NCI-H2171 (cell line): ENCODE data around the gene AGK.
"Not testable (repeated sequence)": the region's sequence is repeated elsewhere in the genome, so short reads cannot be mapped to it uniquely, and the experiment has no call there.

Experiments
- DNase-seq: peaks from one replicate; lab custom pipeline; 2025; lab: John Stamatoyannopoulos, UW

AGK gene

GRCh38 chr7:141557360-141557759, 6.2 kb downstream of the AGK start:
- no peak for DNase-seq

- not testable (repeated sequence) for DNase-seq
Observed at GRCh38 chr7:141557831-141558531, 6.8 kb downstream of the AGK start.

GRCh38 chr7:141558544-141559183, 7.5 kb downstream of the AGK start:
- peak; percentile 42 for DNase-seq

- DNase-seq = no peak
Observed at GRCh38 chr7:141559961-141560360, 8.8 kb downstream of the AGK start.

GRCh38 chr7:141562036-141562435, 10.8 kb downstream of the AGK start:
- no peak for DNase-seq

- no peak for DNase-seq
Observed at GRCh38 chr7:141562543-141562942, 11.3 kb downstream of the AGK start.

GRCh38 chr7:141562972-141563371, 11.8 kb downstream of the AGK start:
- DNase-seq = no peak

GRCh38 chr7:141563956-141564623, 12.9 kb downstream of the AGK start:
- DNase-seq = no peak

GRCh38 chr7:141567432-141567831, 16.2 kb downstream of the AGK start:
- no peak for DNase-seq

- no peak for DNase-seq
Observed at GRCh38 chr7:141568227-141568626, 17.0 kb downstream of the AGK start.

GRCh38 chr7:141571059-141571458, 19.8 kb downstream of the AGK start:
- DNase-seq = no peak

- no peak for DNase-seq
Observed at GRCh38 chr7:141572175-141572574, 21.0 kb downstream of the AGK start.

- DNase-seq = no peak
Observed at GRCh38 chr7:141573511-141573910, 22.3 kb downstream of the AGK start.

GRCh38 chr7:141575164-141575563, 24.0 kb downstream of the AGK start:
- DNase-seq = no peak

- no peak for DNase-seq
Observed at GRCh38 chr7:141575654-141576448, 24.6 kb downstream of the AGK start.

- no peak for DNase-seq
Observed at GRCh38 chr7:141577043-141577839, 26.0 kb downstream of the AGK start.

- not testable (repeated sequence) for DNase-seq
Observed at GRCh38 chr7:141579953-141580352, 28.7 kb downstream of the AGK start.

- not testable (repeated sequence) for DNase-seq
Observed at GRCh38 chr7:141582063-141582462, 30.9 kb downstream of the AGK start.

- no peak for DNase-seq
Observed at GRCh38 chr7:141584935-141585334, 33.7 kb downstream of the AGK start.

GRCh38 chr7:141585592-141586510, 34.6 kb downstream of the AGK start:
- no peak for DNase-seq
